GM19099 (cell line): ENCODE data around the gene ARMC12.

Experiments used
- POLR2A ChIP-seq: IDR thresholded peaks from 3 replicates; pipeline ENCODE4 v1.6.1; 2011; ENCODE audit warnings: low read depth; ENCODE audit not compliant: insufficient read length; ENCODE audit errors: extremely low read depth

The ARMC12 gene

DNA sequence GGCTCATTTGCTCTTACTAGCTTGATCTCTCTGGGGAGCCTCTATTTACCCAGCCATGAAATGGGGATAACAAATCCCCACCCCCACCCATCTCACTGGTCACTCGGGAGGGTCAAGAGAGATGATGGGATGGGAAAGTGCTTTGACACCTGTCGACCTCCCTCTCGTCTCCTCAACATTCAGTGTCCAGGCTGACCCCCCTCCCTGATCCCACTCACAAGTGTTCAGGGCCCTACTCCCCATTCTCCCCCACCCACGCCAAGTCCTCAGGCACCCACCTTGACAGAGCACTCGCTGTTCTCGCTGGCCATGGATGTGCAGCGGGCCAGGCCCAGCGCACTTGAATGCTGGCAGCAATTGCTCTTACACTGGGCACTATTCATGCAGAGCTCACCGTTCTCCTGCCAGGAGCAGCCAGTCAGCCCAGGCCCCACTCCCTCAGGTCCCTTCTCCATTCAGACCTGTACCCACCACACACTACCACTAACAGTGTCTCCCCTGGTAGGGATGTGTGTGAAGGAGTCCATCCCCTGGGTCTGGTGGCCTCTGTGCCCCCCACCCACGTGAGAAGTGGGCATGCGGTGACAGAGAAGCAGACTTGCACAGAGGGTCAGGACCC lies 58.7 kb downstream of the ARMC12 start:
- no peak for TF ChIP-seq POLR2A

DNA sequence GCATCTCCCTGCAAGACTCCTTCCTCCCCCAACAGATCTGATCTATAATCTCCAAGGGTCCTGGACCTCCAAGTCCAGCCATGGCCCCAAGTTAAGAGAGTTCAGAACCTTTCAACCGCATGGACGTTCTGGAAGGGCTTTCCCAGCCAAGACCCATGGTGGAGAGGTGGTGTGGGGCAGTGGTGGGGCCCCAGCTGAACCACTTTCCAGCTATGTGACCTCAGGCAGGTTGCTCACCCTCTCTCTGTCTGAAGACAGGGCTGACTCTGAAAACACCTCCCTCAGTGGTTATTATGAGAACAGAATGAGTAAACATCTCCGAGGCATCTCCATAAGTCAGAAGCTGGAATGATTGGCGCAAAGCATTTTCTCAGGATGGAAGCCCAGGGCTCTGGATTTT lies 59.4 kb downstream of the ARMC12 start:
- TF ChIP-seq POLR2A = no peak

GRCh38 chr6:35797837-35798526 lies 61.1 kb downstream of the ARMC12 start:
- TF ChIP-seq POLR2A = no peak
